ENCODE data around the gene ITGAL.

Gene ITGAL

DNA sequence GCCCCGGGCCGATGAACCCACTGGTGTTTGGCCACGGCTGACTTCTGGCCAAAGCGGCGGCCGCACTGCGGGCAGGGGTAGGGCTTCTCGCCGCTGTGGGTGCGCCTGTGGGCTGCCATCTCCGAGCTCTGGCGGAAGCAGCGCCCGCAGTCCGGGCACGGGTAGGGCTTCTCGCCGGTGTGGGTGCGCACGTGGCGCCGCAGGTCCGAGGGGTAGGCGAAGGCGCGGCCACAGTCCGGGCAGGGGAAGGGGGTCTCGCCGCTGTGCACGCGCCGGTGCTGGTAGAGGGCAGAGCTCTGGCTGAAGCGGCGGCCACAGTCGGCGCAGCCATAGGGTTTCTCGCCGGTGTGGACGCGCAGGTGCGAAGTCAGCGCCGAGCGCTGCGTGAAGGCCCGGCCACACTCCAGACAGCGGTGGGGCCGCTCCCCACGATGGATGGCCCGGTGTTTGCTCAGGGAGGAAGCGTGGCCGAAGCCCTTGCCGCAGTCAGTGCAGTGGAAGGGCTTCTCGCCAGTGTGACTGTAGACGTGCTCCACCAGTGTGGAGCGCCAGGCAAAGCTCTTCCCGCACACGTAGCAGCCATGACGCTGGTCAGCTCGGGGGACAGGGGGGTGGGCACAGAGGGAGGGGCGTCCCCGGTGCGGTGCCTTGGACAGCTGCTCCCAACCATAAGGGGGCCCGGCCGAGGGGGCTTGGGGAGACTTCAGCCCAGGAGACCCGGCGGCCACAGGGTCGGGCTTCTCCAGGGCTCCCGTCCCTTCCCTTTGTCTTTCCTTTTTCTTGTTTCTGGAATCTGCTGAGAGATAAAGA is 83.0 kb downstream of the ITGAL start (continued):
- TF ChIP-seq PPARA (CRISPR knock-in tag; IDR thresholded peaks at IDR 0.05; ENCODE audit: borderline replicate concordance) (no peak), ISL1 (CRISPR knock-in tag; IDR thresholded peaks at IDR 0.05) (no peak)

GRCh38 chr16:30556125-30556473 is 83.6 kb downstream of the ITGAL start:
- no peak for ATAC-seq
- TF ChIP-seq ISL1 (CRISPR knock-in tag; IDR thresholded peaks at IDR 0.05) = no peak
- TF ChIP-seq ZNF565 (CRISPR knock-in tag; conservative IDR thresholded peaks at IDR 0.05; ENCODE audit: low read depth) = no peak
- no peak for TF ChIP-seq PPARA (CRISPR knock-in tag; IDR thresholded peaks at IDR 0.05; ENCODE audit: borderline replicate concordance)
- TF ChIP-seq BACH2 (CRISPR knock-in tag; IDR thresholded peaks at IDR 0.05; ENCODE audit: borderline replicate concordance) = no peak
- no peak for TF ChIP-seq ARNTL (CRISPR knock-in tag; IDR thresholded peaks at IDR 0.05; ENCODE audit: borderline replicate concordance, low read depth)
- TF ChIP-seq, protein P1, sequence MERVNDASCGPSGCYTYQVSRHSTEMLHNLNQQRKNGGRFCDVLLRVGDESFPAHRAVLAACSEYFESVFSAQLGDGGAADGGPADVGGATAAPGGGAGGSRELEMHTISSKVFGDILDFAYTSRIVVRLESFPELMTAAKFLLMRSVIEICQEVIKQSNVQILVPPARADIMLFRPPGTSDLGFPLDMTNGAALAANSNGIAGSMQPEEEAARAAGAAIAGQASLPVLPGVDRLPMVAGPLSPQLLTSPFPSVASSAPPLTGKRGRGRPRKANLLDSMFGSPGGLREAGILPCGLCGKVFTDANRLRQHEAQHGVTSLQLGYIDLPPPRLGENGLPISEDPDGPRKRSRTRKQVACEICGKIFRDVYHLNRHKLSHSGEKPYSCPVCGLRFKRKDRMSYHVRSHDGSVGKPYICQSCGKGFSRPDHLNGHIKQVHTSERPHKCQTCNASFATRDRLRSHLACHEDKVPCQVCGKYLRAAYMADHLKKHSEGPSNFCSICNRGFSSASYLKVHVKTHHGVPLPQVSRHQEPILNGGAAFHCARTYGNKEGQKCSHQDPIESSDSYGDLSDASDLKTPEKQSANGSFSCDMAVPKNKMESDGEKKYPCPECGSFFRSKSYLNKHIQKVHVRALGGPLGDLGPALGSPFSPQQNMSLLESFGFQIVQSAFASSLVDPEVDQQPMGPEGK (CRISPR knock-in tag; IDR thresholded peaks at IDR 0.05; ENCODE audit: borderline replicate concordance) = no peak
- no peak for TF ChIP-seq CSDC2 (CRISPR knock-in tag; IDR thresholded peaks at IDR 0.05)
- TF ChIP-seq SNAI2 (CRISPR knock-in tag; IDR thresholded peaks at IDR 0.05) = no peak

DNA sequence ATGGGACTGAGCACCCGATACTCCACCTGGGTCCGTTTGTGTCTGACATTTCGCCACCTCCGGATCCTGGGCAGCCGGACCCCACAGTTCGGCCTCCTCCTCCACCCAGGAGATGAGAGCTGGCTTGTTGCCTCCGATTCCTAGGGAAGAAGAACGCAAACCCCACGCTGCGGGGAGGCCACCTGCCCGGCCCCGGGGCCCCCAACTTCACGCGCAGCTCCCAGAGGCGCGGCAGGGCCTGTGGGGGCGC is 85.1 kb downstream of the ITGAL start:
- peak; percentile 18 for ATAC-seq

GRCh38 chr16:30557957-30558788 is 85.6 kb downstream of the ITGAL start, which contains the start of gene ZNF764:
ZNF764 (minus strand) TSS chr16:30558374; CDS start chr16:30558182, 192 bp downstream.
- TF ChIP-seq SNAI2 (CRISPR knock-in tag; IDR thresholded peaks at IDR 0.05) (no peak), TSHZ2 (CRISPR knock-in tag; IDR thresholded peaks at IDR 0.05) (0 out of 2 replicates have a peak, but pooled peaks have one; percentile 21)
- peak; percentile 99 for ATAC-seq

More for the DNA sequence above, 85.1 kb downstream of the ITGAL start:
- no peak for TF ChIP-seq BACH2 (CRISPR knock-in tag; IDR thresholded peaks at IDR 0.05; ENCODE audit: borderline replicate concordance)
- TF ChIP-seq TSHZ2 (CRISPR knock-in tag; IDR thresholded peaks at IDR 0.05) = no peak
- no peak for TF ChIP-seq TCF4 (CRISPR knock-in tag; IDR thresholded peaks at IDR 0.05; ENCODE audit: borderline replicate concordance)
- no peak for TF ChIP-seq ZFP3 (CRISPR knock-in tag; IDR thresholded peaks at IDR 0.05)
- TF ChIP-seq RARB (CRISPR knock-in tag; IDR thresholded peaks at IDR 0.05) = no peak
- TF ChIP-seq TOX (CRISPR knock-in tag; IDR thresholded peaks at IDR 0.05; ENCODE audit: borderline replicate concordance) = no peak

- 0 out of 2 replicates have a peak, but pooled peaks have one; percentile 8 for TF ChIP-seq TSHZ2 (CRISPR knock-in tag; IDR thresholded peaks at IDR 0.05)
- TF ChIP-seq CSDC2 (CRISPR knock-in tag; IDR thresholded peaks at IDR 0.05) = no peak
- TF ChIP-seq, protein P1 (CRISPR knock-in tag; IDR thresholded peaks at IDR 0.05; ENCODE audit: borderline replicate concordance) = no peak
- no peak for TF ChIP-seq PPARA (CRISPR knock-in tag; IDR thresholded peaks at IDR 0.05; ENCODE audit: borderline replicate concordance)
- no peak for ATAC-seq
Observed at GRCh38 chr16:30558789-30559377, 86.3 kb downstream of the ITGAL start.

Data from SK-N-SH treated with all-trans-retinoic acid at 6 μM for 48 hours (cell line).